Choroid plexus epithelial cell (primary cell): ENCODE results near the gene B3GALT4.
A peak's percentile ranks its signal among the peaks of the same experiment; 100 is the strongest.

Experiments
- DNase-seq: peaks from one replicate; pipeline ENCODE4 v3.0.0-alpha.2; 2010; ENCODE audit warnings: low read depth
- H3K4me3 ChIP-seq: 2 replicates; pipeline ENCODE4 v1.5.1; 2011; ENCODE audit warnings: low read depth, mild to moderate bottlenecking, control low read depth, low read length, moderate library complexity
- CTCF ChIP-seq: conservative IDR thresholded peaks from 2 replicates; pipeline ENCODE4 v1.5.1; 2011; ENCODE audit warnings: low read depth, mild to moderate bottlenecking, control low read depth, inconsistent platforms, low read length, moderate library complexity

B3GALT4 gene

GRCh38 chr6:33321227-33321626 is 44.3 kb downstream of the B3GALT4 start:
- DNase-seq: no peak
- no peak overlapping the region for H3K4me3 ChIP-seq
- TF ChIP-seq CTCF: no peak

- DNase-seq: no peak
- peak overlapping the region; percentile 79 for H3K4me3 ChIP-seq
- TF ChIP-seq CTCF: no peak
Measured at GRCh38 chr6:33323623-33323948, 46.7 kb downstream of the B3GALT4 start.

- H3K4me3 ChIP-seq: no peak overlapping the region
- DNase-seq: no peak
- TF ChIP-seq CTCF: no peak
Measured at GRCh38 chr6:33324125-33324524, 47.2 kb downstream of the B3GALT4 start.
